GM18520 (cell line): Measurements from ENCODE around the gene MLXIP.
"Not testable (repeated sequence)": the region's sequence is repeated elsewhere in the genome, so short reads cannot be mapped to it uniquely, and the experiment has no call there.

Experiments used
- ATAC-seq: cut with Tn5 transposase; IDR thresholded peaks from one replicate; pipeline ENCODE4 v1.9.1; 2021; ENCODE audit not compliant: unreplicated experiment

Gene MLXIP

GRCh38 chr12:122144885-122145284 is 66.3 kb downstream of the MLXIP start:
- ATAC-seq = no peak

- no peak for ATAC-seq
Measured at GRCh38 chr12:122145505-122146330, 67.2 kb downstream of the MLXIP start.

GRCh38 chr12:122147514-122148290 is 69.1 kb downstream of the MLXIP start:
- ATAC-seq = no peak

- no peak for ATAC-seq
Measured at GRCh38 chr12:122148657-122149056, 70.1 kb downstream of the MLXIP start.

GRCh38 chr12:122150127-122150681 is 71.6 kb downstream of the MLXIP start:
- ATAC-seq = no peak

GRCh38 chr12:122152754-122153153 is 74.2 kb downstream of the MLXIP start:
- ATAC-seq = no peak

- no peak for ATAC-seq
Measured at GRCh38 chr12:122155705-122156104, 77.1 kb downstream of the MLXIP start.

GRCh38 chr12:122158700-122159285 is 80.2 kb downstream of the MLXIP start:
- ATAC-seq = no peak

GRCh38 chr12:122159882-122160281 is 81.3 kb downstream of the MLXIP start:
- ATAC-seq = no peak

- ATAC-seq = no peak
Measured at GRCh38 chr12:122160761-122161160, 82.2 kb downstream of the MLXIP start.

GRCh38 chr12:122161682-122162081 is 83.1 kb downstream of the MLXIP start:
- no peak for ATAC-seq

GRCh38 chr12:122162976-122163375 is 84.4 kb downstream of the MLXIP start:
- no peak for ATAC-seq

GRCh38 chr12:122166422-122167349 is 88.1 kb downstream of the MLXIP start:
- no peak for ATAC-seq

- ATAC-seq = no peak
Measured at GRCh38 chr12:122167356-122167925, 88.9 kb downstream of the MLXIP start.

GRCh38 chr12:122168492-122168891 is 89.9 kb downstream of the MLXIP start:
- ATAC-seq = no peak

- ATAC-seq = no peak
Measured at GRCh38 chr12:122171399-122171798, 92.8 kb downstream of the MLXIP start.

- ATAC-seq = no peak
Measured at GRCh38 chr12:122172262-122172939, 93.8 kb downstream of the MLXIP start.

GRCh38 chr12:122174155-122174845 is 95.7 kb downstream of the MLXIP start, which contains the start of gene IL31:
Gene IL31 (minus strand): TSS chr12:122174221. CDS start chr12:122174172, 49 bp downstream.
- ATAC-seq = no peak

GRCh38 chr12:122176473-122176872 is 97.9 kb downstream of the MLXIP start:
- ATAC-seq = not testable (repeated sequence)
